HG03095 (cell line): ENCODE measurements around the gene TNFSF10.
"Not testable (repeated sequence)": the region's sequence is repeated elsewhere in the genome, so short reads cannot be mapped to it uniquely, and the experiment has no call there.

ENCODE experiments used
- ATAC-seq: cut with Tn5 transposase; IDR thresholded peaks from one replicate; pipeline ENCODE4 v1.9.1; 2021; ENCODE audit warnings: moderate library complexity; ENCODE audit not compliant: unreplicated experiment

The TNFSF10 gene

DNA sequence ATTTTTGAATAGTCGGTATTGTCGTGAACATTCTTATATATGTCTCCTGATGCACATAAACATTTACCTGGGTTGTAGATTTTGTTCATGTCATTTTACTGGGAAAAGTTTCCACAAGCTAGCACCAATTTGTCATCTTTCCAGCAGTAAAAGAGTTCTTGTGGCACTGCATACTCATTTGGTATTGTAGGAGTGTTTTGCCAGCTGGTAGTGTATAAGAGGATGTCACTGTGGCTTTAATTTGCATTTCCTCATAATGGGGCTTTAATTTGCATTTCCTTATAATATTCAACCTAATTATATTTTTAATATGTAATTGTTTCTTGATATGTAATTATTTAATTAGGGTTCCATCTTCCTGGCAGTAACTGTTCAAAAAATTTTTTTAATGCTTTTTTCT, 21.2 kb upstream of the TNFSF10 start:
- ATAC-seq: no peak

GRCh38 chr3:172543884-172544283, 20.7 kb upstream of the TNFSF10 start:
- ATAC-seq: no peak

DNA sequence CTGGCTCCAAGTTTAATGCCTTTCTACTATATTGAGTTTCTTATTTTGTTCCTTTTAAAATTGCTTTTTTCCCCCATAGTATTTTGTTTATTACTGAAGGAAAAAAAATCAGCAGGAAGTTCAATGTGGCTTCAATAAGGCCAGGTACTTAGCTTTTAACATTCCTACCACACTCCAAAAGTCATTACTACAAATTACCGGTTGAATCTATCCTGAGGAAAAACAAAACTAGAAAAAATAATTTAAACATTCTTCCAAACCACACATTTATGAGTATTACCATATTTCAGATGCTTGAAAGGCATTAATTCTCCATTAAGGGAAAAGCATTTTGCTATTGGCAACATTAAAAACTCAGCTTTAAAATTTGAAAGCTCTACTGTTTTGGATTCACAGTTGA, 20.2 kb upstream of the TNFSF10 start:
- ATAC-seq: no peak

GRCh38 chr3:172542999-172543398, 19.8 kb upstream of the TNFSF10 start:
- no peak for ATAC-seq

- no peak for ATAC-seq
Observed at GRCh38 chr3:172541945-172542488, 18.8 kb upstream of the TNFSF10 start.

GRCh38 chr3:172540049-172540448, 16.8 kb upstream of the TNFSF10 start:
- no peak for ATAC-seq

DNA sequence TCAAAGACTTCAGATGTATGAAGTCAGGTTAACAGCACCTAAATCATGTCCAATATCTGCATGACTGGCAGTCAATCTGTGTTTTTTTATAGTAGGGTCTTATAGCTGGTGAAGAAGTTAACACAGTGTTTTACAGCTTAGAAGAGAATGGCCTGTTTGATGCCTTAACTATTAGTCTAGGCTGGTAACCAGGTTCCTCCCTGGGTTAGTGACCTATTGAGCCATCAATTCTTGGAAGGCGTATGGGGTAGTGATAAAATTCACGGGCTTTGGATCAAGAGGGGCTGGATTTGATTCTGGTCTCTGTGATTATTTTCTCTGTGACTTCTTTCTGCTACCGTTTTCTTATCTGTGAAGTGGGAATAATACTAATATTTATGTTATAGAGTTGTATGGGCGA, 16.0 kb upstream of the TNFSF10 start:
- ATAC-seq: no peak

- ATAC-seq: no peak
Observed at GRCh38 chr3:172538368-172539151, 15.3 kb upstream of the TNFSF10 start.

DNA sequence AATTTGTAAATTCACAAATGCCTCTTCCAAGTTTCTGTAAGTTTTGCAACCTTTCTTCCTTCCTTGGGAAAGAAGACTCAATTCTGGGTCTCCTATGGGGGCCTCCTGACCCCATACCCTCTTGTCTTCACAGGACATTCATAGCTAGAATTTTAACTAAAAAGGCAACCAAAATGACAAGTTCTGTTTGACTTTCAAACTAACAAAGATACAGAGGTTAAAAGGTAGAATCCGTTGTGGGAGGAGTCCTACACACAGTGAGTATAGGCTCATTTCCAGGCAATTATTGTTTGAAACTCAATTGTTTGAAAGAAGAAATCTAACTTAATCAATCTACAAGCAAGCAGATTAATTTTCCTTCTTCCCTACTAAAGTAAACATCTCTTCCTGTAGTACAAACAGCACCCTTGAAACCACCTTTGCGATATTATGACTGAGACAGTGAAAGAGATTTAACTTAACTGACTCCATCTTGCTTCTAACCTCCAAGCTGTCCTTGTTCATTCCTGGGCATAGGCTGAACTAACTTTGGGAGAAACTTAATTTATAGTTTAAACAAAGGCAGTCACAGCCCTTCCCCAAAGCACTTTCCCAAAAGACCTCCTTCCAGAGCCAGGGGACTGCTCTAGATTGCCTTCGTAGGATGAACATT, 14.4 kb upstream of the TNFSF10 start:
- ATAC-seq: no peak

DNA sequence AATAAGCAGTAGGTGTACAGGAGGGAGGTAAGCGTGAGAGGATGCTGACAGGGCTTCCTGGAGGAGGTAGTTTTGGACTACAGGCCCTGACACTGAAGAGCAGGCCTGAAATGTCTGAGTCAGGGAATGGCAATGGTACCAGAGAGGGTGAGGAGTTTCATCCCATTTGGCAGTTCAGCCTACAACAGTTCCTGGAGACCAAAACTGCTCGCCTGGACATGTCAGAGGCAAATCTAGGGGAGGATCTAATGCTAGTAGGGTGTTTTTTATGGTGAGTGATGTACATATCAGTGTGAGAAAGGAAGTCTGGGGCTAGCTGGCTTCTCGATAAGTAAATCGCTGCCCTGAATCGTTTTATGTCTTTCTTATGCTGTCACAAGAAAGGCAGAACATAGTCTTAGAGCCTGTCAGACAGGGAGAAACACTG, 13.8 kb upstream of the TNFSF10 start:
- no peak for ATAC-seq

DNA sequence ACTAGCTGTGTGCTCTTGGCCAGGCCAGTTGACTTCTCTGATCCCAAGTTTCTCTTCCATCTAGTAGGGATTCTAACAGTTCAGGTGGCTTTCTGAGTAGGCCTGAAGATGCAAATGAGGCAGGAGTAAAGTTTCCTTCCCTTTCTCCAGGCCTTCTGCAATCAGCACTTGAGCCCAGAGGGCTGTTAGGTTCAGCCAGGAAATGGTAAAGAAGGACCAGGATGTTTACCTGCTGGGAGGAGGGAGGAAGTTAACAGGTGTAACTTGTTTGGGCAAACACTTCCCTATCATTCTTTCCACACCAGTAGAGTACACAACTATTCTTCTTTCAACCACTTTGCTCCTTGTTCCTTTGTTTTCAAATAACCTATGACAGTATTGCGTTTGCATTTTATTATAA, 13.3 kb upstream of the TNFSF10 start:
- no peak for ATAC-seq

- ATAC-seq: no peak
Observed at GRCh38 chr3:172530566-172530965, 7.3 kb upstream of the TNFSF10 start.

DNA sequence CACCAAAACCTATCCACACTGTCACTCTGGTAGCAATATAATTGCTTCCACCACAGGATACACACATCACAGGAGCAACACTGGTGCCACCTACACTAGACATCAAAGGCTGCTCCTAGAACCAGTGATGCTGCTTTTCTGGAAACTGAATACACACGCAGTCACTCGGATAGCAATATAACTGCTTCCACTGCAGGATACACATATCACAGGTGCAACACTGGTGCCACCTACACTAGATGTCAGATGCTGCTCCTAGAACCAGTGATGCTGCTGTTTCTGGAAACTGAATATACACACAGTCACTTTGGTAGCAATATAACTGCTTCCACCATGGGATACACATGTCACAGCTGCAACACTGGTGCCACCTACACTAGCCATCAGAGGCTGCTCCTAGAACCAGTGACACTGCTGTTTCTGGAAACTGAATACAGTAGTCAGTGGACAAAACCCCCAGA, 6.9 kb upstream of the TNFSF10 start:
- no peak for ATAC-seq

GRCh38 chr3:172528677-172529076, 5.4 kb upstream of the TNFSF10 start:
- ATAC-seq: no peak

- ATAC-seq: no peak
Observed at GRCh38 chr3:172527306-172527705, 4.1 kb upstream of the TNFSF10 start.

DNA sequence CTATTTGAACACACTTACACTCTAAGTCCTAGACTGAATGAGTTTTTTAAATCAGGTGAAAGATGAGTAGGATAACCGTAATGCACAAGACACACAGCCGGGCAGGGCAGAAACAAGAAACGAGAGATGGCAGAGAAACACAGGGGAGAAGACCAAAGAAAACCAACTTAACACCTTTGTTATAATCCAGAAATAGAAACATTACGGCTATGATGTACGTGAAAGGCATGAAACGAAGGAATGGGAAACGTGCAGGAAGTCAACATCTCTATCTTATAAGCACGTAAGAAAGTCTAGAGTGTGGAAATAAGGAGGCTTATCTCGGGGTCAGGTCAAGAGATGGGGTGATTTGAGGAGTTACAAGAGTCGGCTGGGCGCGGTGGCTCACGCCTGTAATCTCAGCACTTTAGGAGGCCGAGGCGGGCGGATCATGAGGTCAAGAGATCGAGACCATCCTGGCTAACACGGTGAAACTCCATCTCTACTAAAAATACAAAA, 1.9 kb upstream of the TNFSF10 start:
- ATAC-seq: no peak

GRCh38 chr3:172524611-172525010, 1.4 kb upstream of the TNFSF10 start:
- ATAC-seq: no peak

DNA sequence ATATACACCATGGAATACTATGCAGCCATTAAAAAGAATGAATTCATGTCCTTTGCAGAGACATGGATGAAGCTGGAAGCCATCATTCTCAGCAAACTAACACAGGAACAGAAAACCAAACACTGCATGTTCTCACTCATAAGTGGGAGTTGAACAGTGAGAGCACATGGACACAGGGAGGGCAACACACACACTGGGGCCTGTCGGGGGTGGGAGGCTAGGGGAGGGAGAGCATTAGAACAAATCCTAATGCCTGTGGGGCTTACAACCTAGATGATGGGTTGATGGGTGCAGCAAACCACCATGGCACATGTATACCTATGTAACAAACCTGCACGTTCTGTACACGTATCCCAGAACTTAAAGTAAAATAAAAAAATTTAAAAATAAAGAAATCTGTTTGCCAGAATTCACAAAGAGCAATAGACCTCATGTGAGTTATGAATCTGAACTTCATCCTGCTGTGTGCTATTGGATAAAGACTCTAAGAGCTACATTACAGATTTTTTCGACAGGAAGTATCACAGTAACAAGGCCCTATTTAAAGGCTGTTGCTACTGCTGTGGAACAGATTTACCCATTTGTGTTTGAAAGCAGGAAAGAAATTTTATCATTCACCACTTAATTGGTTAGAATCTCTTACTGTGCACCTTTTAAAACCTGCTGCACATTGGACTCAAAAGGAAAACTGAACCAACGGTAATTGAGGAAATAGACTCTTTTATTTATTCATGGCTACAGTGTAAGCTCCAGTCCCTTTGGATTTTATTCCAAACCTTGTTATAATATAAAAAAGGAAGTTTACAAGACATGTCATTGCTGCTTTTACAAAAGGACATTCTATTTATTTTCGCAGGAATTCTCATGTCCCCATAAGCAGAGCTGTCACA, 1.1 kb downstream of the TNFSF10 start:
- ATAC-seq: not testable (repeated sequence)

- ATAC-seq: peak; percentile 37
Observed at GRCh38 chr3:172520301-172520831, 2.9 kb downstream of the TNFSF10 start.

GRCh38 chr3:172519740-172520139, 3.5 kb downstream of the TNFSF10 start:
- no peak for ATAC-seq
